Measurements from ENCODE around the gene ARL16.

DNA sequence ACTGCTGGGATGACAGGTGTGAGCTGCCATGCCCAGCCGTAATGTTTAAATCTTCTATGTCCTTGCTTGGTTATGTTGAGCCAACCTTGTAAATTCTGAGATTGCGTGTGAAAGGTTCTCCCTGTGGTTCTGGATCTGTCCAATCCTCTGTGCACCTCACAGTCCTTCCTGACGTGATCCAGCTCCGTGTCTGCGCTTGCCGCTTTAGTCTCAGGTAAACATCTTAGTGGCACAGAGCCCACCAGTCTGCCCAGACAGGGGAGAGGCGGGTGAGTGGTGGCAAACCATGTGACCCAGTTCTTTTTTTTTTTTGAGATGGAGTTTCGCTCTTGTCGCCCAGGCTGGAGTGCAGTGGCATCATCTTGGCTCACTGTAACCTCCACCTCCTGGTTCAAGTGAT, 42.4 kb upstream of the ARL16 start:
- TF ChIP-seq POLR2AphosphoS5 (IDR thresholded peaks at IDR 0.05; ENCODE audit: borderline replicate concordance, low read depth, low read length) (no peak), EZH2 (IDR thresholded peaks at IDR 0.05) (no peak)
